HepG2 (cell line): ENCODE results near the gene RXYLT1. TPM values are rescaled to one million over a fixed set of nuclear protein-coding genes. Genes with fewer than 3 reads are reported as not detected.

Experiments
- ATAC-seq: fragments of 200-7000 bp; cut with Tn5 transposase; 3 replicates; pipeline ENCODE4 v1.9.1; 2020; ENCODE audit warnings: mild to moderate bottlenecking, moderate library complexity
- BruUV-seq: library from RNA; stranded (reverse); fragments of 400-500 nt; replicated peaks from 2 replicates; lab custom pipeline; 2021; lab: Mats Ljungman, UMichigan
- CTCF ChIA-PET: fragments of 300-600 bp; formaldehyde crosslinking; extraction: SDS; loops from one replicate; lab custom pipeline; 2021; ENCODE audit warnings: low total read pairs, inconsistent platforms, low intra/inter-chr PET ratio; lab: Yijun Ruan, JAX
- POLR2A ChIA-PET: fragments of 350-600 bp; sonication (Branson Sonifier 250); formaldehyde crosslinking; loops from one replicate; lab custom pipeline; 2020; ENCODE audit warnings: antibody characterized with exemption, inconsistent platforms; lab: Yijun Ruan, JAX
- DNase-seq: peaks from one replicate; pipeline ENCODE4 v3.0.0-alpha.2; 2015; ENCODE audit warnings: low spot score
- FAIRE-seq: peaks from 3 replicates; lab custom pipeline; 2011; peaks lifted over from hg19 to GRCh38; lab: Jason Lieb, UNC
- H2AFZ ChIP-seq: one replicate; pipeline ENCODE4 v1.6.1; 2011; ENCODE audit warnings: low read length, inconsistent platforms
- H3K27ac ChIP-seq: fragments of 300-600 bp; 3 replicates; pipeline ENCODE4 v1.8.0; 2011; ENCODE audit warnings: mixed run types, mild to moderate bottlenecking, mixed read lengths, low read length, inconsistent platforms; ENCODE audit not compliant: insufficient read depth; ENCODE audit errors: extremely low read length
- H3K27me3 ChIP-seq, 2 experiments: fragments of 200-600 bp in 1 of 2; 2 replicates in 1 of 2; 3 replicates in 1 of 2; pipeline versions ENCODE4 v1.6.0 to v1.8.0; 2011; ENCODE audit warnings: low read length in 2 of 2, mild to moderate bottlenecking in 2 of 2, moderate library complexity in 2 of 2, inconsistent platforms in 1 of 2; ENCODE audit not compliant: insufficient read depth in 2 of 2, control insufficient read depth in 1 of 2
- H3K36me3 ChIP-seq, 2 experiments: fragments of 200-600 bp in 1 of 2; replicated peaks in 1 of 2; 2 replicates in 1 of 2; 3 replicates in 1 of 2; pipeline versions ENCODE4 v1.5.1 to v1.8.0; 2011; ENCODE audit warnings: low read length in 2 of 2, inconsistent platforms in 1 of 2; ENCODE audit not compliant: insufficient read depth in 2 of 2, control insufficient read depth in 1 of 2
- H3K4me1 ChIP-seq: 2 replicates; pipeline ENCODE4 v1.5.1; 2012; ENCODE audit warnings: low read length, inconsistent platforms; ENCODE audit not compliant: insufficient read depth
- H3K4me2 ChIP-seq: 2 replicates; pipeline ENCODE4 v1.6.0; 2011; ENCODE audit warnings: low read depth, low read length, inconsistent platforms
- H3K4me3 ChIP-seq, 3 experiments: fragments of 200-600 bp in 1 of 3; sonication (generic), shearing (Covaris generic) in 1 of 3; replicated peaks in 1 of 3; 2 replicates each; pipeline ENCODE4 v1.5.1; 2011 to 2016; ENCODE audit warnings: low read length in 3 of 3, inconsistent platforms in 2 of 3, low read depth in 2 of 3, mild to moderate bottlenecking in 2 of 3, control low read depth in 1 of 3, mixed read lengths in 1 of 3; ENCODE audit not compliant: insufficient read depth in 1 of 3
- H3K79me2 ChIP-seq: one replicate; pipeline ENCODE4 v1.6.1; 2011; ENCODE audit warnings: low read length, inconsistent platforms; ENCODE audit not compliant: insufficient read depth
- H3K9ac ChIP-seq: 2 replicates; pipeline ENCODE4 v1.6.0; 2011; ENCODE audit warnings: mild to moderate bottlenecking, low read depth, low read length, inconsistent platforms; ENCODE audit not compliant: insufficient read depth
- H3K9me3 ChIP-seq: 2 replicates; pipeline ENCODE4 v1.5.1; 2012; ENCODE audit warnings: mild to moderate bottlenecking, low read length
- H4K20me1 ChIP-seq: 2 replicates; pipeline ENCODE4 v1.6.0; 2011; ENCODE audit warnings: inconsistent platforms, mild to moderate bottlenecking, low read length, moderate library complexity; ENCODE audit not compliant: insufficient read depth
- BRCA1 ChIP-seq: sonication (generic); formaldehyde crosslinking; IDR thresholded peaks from 2 replicates; pipeline ENCODE4 v1.4.0; 2020; ENCODE audit warnings: missing genetic modification reagents
- NBN ChIP-seq: fragments of 450-650 bp; conservative IDR thresholded peaks from 2 replicates; pipeline ENCODE4 v1.6.1; 2017
- NFIB ChIP-seq: sonication (generic); formaldehyde crosslinking; IDR thresholded peaks from 2 replicates; pipeline ENCODE4 v1.9.0; 2021; ENCODE audit warnings: missing genetic modification reagents, mild to moderate bottlenecking, borderline replicate concordance
- ONECUT2 ChIP-seq: sonication (generic); formaldehyde crosslinking; IDR thresholded peaks from 2 replicates; pipeline ENCODE4 v1.4.0; 2020; ENCODE audit warnings: missing genetic modification reagents
- PAWR ChIP-seq: sonication (generic); formaldehyde crosslinking; IDR thresholded peaks from 2 replicates; pipeline ENCODE4 v1.4.0; 2020; ENCODE audit warnings: missing genetic modification reagents, mild to moderate bottlenecking, borderline replicate concordance
- PHF21A ChIP-seq: sonication (generic); formaldehyde crosslinking; IDR thresholded peaks from 2 replicates; pipeline ENCODE4 v1.5.0; 2020; ENCODE audit warnings: mild to moderate bottlenecking, missing genetic modification reagents
- PRMT3 ChIP-seq: sonication (generic); formaldehyde crosslinking; IDR thresholded peaks from 2 replicates; pipeline ENCODE4 v1.8.1; 2022; ENCODE audit warnings: low read depth, mild to moderate bottlenecking, moderate library complexity, missing genetic modification reagents, borderline replicate concordance
- REPIN1 ChIP-seq: sonication (generic); formaldehyde crosslinking; IDR thresholded peaks from 2 replicates; pipeline ENCODE4 v1.8.0; 2022; ENCODE audit warnings: missing genetic modification reagents, low read depth, mild to moderate bottlenecking, borderline replicate concordance
- SETDB1 ChIP-seq: sonication (generic); formaldehyde crosslinking; IDR thresholded peaks from 2 replicates; pipeline ENCODE4 v1.5.1; 2020; ENCODE audit warnings: missing genetic modification reagents, mild to moderate bottlenecking, borderline replicate concordance
- SOX6 ChIP-seq, 2 experiments: fragments of 450-650 bp in 1 of 2; sonication (generic) in 1 of 2; formaldehyde crosslinking in 1 of 2; IDR thresholded peaks; 2 replicates each; pipeline versions ENCODE4 v1.4.0 to v1.6.1; 2017 to 2020; ENCODE audit warnings: antibody characterized with exemption in 1 of 2, mild to moderate bottlenecking in 1 of 2, missing genetic modification reagents in 1 of 2
- ZBTB7B ChIP-seq: sonication (generic); formaldehyde crosslinking; IDR thresholded peaks from 2 replicates; pipeline ENCODE4 v1.4.0; 2020; ENCODE audit warnings: missing genetic modification reagents
- ZNF251 ChIP-seq: sonication (generic); formaldehyde crosslinking; IDR thresholded peaks from 2 replicates; pipeline ENCODE4 v1.9.0; 2021; ENCODE audit warnings: mild to moderate bottlenecking, missing genetic modification reagents
- ZNF335 ChIP-seq: sonication (generic); formaldehyde crosslinking; IDR thresholded peaks from 2 replicates; pipeline ENCODE4 v1.4.0; 2020; ENCODE audit warnings: missing genetic modification reagents
- ZNF501 ChIP-seq: sonication (generic); formaldehyde crosslinking; IDR thresholded peaks from 2 replicates; pipeline ENCODE4 v1.5.1; 2020; ENCODE audit warnings: mild to moderate bottlenecking, moderate library complexity, missing genetic modification reagents
- ZNF713 ChIP-seq: sonication (generic); formaldehyde crosslinking; IDR thresholded peaks from 2 replicates; pipeline ENCODE4 v1.4.0; 2020; ENCODE audit warnings: mild to moderate bottlenecking, missing genetic modification reagents
- ZNF768 ChIP-seq: sonication (generic); formaldehyde crosslinking; IDR thresholded peaks from 2 replicates; pipeline ENCODE4 v1.4.0; 2020; ENCODE audit warnings: missing genetic modification reagents
- ZNF780A ChIP-seq: sonication (generic); formaldehyde crosslinking; IDR thresholded peaks from 2 replicates; pipeline ENCODE4 v1.8.0; 2022; ENCODE audit warnings: mild to moderate bottlenecking, missing genetic modification reagents, moderate library complexity
- WGBS: methylation state at CpG from one replicate; pipeline ENCODE4 v1.1.6; 2017; ENCODE audit warnings: low lambda C conversion rate; 5-methylcytosine and 5-hydroxymethylcytosine counted together
- in situ Hi-C: cut with HindIII; loops from 2 replicates; pipeline ENCODE4 v1.10.0; 2017; ENCODE audit warnings: low pct_unique_long_range_greater_than_20kb; ENCODE audit not compliant: extremely low pct_ligation_motif_present
- intact Hi-C: fragments of 100-400 bp; cut with micrococcal nuclease; formaldehyde crosslinking; loops from one replicate; pipeline ENCODE4 v1.10.0; 2022; ENCODE audit not compliant: unreplicated experiment
- polyA plus RNA-seq, 8 experiments: library from polyadenylated mRNA; depleted of rRNA in 3 of 8; stranded (reverse) in 7 of 8; unstranded in 1 of 8; fragments of >200 nt; fragmentation: Illumina TruSeq in 4 of 8; extraction: Trizol in 4 of 8; gene quantifications; 2 replicates each; pipeline versions ENCODE4 v1.2.1 to v1.2.3, GENCODE V29; 2011 to 2016; ENCODE audit warnings: low read depth in 4 of 8, missing spikeins in 1 of 8, mixed read lengths in 1 of 8; ENCODE audit not compliant: insufficient read depth in 1 of 8
- total RNA-seq, 5 experiments: library from RNA; depleted of rRNA; stranded (reverse); fragments of >200 nt; fragmentation: Illumina TruSeq; extraction: Trizol; gene quantifications; 2 replicates each; pipeline ENCODE4 v1.2.3, GENCODE V29; 2016; ENCODE audit warnings: low read depth in 1 of 5
- TF ChIP-seq, protein P1 (sequence below): sonication (generic); formaldehyde crosslinking; IDR thresholded peaks from 2 replicates; pipeline ENCODE4 v1.4.0; 2020; ENCODE audit warnings: missing genetic modification reagents
- TF ChIP-seq, protein P2 (sequence below): sonication (generic); formaldehyde crosslinking; IDR thresholded peaks from 2 replicates; pipeline ENCODE4 v1.8.1; 2023; ENCODE audit warnings: mild to moderate bottlenecking, missing genetic modification reagents

RXYLT1 gene
- total and polyA plus RNA-seq, 2 of the 13 experiments (the other 11 are each of a cell fraction or from before 2014, with no cell fraction given), result 8.3 to 15.5 TPM

DNA sequence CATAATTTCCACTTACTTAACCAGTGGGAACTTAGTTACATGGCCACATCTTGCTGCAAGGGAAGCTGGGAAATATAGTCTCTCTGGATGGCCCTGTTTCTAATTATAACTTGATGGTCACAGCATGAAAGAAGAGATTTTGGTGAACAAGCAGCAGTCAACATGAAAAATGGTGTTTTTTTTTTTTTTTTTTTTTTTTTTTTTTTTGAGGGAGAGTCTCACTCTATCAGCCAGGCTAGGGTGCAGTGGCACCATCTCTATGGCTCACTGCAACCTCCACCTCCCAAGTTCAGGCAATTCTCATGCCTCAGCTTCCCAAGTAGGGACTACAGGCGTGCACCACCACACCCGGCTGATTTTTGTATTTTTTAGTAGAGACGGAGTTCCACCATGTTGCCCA lies 75.6 kb downstream of the RXYLT1 start (continued):
- TF ChIP-seq PAWR (CRISPR knock-in tag), result no peak
- no peak for TF ChIP-seq NFIB

DNA sequence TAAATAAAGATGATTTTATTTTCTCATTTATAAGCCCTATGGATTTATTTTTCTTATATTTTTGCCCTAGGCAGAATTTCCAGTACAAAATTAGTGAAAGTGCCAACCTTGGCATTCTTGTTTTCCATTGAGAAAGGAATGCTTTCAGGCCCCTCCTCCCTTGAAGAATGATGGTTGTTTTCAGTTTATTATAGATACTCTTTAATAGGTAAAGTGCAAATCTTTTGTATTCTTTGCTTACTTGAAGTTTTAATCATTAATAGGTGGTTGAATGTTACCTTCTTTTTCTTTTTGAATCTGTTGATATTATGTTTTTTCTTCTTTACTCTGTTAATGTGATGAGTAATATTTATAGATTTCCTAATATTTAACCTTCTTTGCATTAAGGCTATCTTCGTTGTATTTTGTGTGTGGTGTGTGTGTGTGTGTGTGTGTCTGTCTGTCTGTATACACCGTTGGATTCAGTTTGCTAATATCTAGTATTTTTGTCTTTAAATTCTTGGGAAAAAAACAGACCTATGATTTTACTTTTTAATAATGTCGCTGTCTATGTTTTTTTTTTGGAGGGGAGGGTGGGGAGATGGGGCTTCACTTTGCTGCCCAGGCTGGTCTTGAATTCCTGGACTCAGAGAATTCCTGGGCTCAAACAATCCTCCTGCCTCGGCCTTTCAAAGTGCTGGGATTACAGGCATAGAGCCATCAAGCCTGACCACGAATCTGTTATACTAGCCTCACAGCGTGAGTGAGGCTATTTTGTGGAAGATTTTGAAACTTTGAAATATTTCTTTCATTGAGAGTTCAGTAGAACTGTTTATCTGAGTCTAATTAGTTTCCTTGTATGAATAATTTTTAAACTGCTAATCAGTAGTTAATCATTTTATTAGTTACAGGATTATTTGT lies 78.3 kb downstream of the RXYLT1 start:
- TF ChIP-seq PHF21A (no peak), ZNF335 (CRISPR knock-in tag) (no peak), PRMT3 (CRISPR knock-in tag) (no peak), ZNF251 (CRISPR knock-in tag) (no peak), ZNF713 (CRISPR knock-in tag) (no peak), ZBTB7B (CRISPR knock-in tag) (no peak), REPIN1 (no peak), SETDB1 (CRISPR knock-in tag) (no peak), SOX6 (IDR thresholded peaks at IDR 0.05) (no peak), SOX6 (CRISPR knock-in tag; IDR thresholded peaks at IDR 0.05) (no peak), ONECUT2 (no peak), ZNF780A (no peak), BRCA1 (CRISPR knock-in tag) (no peak), ZNF768 (CRISPR knock-in tag) (no peak), ZNF501 (no peak), NBN (no peak)
- TF ChIP-seq, protein P1, sequence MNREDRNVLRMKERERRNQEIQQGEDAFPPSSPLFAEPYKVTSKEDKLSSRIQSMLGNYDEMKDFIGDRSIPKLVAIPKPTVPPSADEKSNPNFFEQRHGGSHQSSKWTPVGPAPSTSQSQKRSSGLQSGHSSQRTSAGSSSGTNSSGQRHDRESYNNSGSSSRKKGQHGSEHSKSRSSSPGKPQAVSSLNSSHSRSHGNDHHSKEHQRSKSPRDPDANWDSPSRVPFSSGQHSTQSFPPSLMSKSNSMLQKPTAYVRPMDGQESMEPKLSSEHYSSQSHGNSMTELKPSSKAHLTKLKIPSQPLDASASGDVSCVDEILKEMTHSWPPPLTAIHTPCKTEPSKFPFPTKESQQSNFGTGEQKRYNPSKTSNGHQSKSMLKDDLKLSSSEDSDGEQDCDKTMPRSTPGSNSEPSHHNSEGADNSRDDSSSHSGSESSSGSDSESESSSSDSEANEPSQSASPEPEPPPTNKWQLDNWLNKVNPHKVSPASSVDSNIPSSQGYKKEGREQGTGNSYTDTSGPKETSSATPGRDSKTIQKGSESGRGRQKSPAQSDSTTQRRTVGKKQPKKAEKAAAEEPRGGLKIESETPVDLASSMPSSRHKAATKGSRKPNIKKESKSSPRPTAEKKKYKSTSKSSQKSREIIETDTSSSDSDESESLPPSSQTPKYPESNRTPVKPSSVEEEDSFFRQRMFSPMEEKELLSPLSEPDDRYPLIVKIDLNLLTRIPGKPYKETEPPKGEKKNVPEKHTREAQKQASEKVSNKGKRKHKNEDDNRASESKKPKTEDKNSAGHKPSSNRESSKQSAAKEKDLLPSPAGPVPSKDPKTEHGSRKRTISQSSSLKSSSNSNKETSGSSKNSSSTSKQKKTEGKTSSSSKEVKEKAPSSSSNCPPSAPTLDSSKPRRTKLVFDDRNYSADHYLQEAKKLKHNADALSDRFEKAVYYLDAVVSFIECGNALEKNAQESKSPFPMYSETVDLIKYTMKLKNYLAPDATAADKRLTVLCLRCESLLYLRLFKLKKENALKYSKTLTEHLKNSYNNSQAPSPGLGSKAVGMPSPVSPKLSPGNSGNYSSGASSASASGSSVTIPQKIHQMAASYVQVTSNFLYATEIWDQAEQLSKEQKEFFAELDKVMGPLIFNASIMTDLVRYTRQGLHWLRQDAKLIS (CRISPR knock-in tag), result no peak
- TF ChIP-seq, protein P2, sequence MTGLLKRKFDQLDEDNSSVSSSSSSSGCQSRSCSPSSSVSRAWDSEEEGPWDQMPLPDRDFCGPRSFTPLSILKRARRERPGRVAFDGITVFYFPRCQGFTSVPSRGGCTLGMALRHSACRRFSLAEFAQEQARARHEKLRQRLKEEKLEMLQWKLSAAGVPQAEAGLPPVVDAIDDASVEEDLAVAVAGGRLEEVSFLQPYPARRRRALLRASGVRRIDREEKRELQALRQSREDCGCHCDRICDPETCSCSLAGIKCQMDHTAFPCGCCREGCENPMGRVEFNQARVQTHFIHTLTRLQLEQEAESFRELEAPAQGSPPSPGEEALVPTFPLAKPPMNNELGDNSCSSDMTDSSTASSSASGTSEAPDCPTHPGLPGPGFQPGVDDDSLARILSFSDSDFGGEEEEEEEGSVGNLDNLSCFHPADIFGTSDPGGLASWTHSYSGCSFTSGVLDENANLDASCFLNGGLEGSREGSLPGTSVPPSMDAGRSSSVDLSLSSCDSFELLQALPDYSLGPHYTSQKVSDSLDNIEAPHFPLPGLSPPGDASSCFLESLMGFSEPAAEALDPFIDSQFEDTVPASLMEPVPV (CRISPR knock-in tag), result no peak
- FAIRE-seq, result no peak
- H3K27me3 ChIP-seq, result no peaks in the 10 kb centered on the region
- H3K36me3 ChIP-seq, result no peaks in the 10 kb centered on the region
- no peaks in the 10 kb centered on the region for H4K20me1 ChIP-seq
- ATAC-seq, result no peak
- no peak overlapping the region for H3K9ac ChIP-seq
- 60% methylated on average over 6 of the region's 6 CpGs for WGBS
- no TSS peak for BruUV-seq
- H3K27ac ChIP-seq, result no peak overlapping the region
- no peak overlapping the region for H2AFZ ChIP-seq
- POLR2A ChIA-PET, result no interaction called here
- no peak for DNase-seq
- CTCF ChIA-PET, result no interaction called here
- peaks cover 42% of the 10 kb centered on the region for H3K4me1 ChIP-seq
- H3K9me3 ChIP-seq, result no peaks in the 10 kb centered on the region
- no peak overlapping the region for H3K4me2 ChIP-seq
- in situ Hi-C loops, result no loop called here
- H3K79me2 ChIP-seq, result no peaks in the 10 kb centered on the region
- intact Hi-C loops, result no loop called here
- no peak overlapping the region for H3K4me3 ChIP-seq
